Measurements from ENCODE around the gene LKAAEAR1.

Gene LKAAEAR1

DNA sequence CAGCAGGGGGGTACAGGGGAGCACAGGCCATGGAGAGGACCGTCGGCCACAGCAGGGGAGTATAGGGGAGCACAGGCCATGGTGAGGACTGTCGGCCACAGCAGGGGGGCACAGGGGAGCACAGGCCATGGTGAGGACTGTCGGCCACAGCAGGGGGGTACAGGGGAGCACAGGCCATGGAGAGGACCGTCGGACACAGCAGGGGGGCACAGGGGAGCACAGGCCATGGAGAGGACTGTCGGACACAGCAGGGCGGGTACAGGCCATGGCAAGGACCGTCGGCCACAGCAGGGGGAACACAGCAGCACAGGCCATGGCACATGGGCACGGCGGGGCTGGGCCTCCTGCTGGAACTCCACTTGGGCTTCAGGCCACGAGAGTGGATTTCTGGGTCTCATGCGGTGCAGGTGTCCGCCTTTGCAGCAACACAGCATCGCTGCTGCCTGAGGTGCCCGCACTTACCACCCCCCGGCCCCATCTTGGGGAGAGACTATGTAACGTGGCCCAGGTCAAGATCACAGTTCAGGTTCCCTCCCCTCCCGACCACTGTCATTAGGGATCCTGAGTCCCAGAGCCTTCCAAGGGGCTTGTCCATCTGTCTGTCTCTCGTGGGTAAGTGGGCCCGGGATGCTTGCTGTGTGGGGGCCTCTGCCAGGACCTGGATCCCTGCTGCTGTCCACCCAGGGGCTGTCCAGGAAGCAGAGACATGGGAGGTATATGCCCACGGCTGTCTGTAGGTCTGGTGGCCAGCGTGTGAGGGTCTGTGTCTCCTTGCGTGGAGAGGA, 20.7 kb upstream of the LKAAEAR1 start:
- TF ChIP-seq, protein P1, sequence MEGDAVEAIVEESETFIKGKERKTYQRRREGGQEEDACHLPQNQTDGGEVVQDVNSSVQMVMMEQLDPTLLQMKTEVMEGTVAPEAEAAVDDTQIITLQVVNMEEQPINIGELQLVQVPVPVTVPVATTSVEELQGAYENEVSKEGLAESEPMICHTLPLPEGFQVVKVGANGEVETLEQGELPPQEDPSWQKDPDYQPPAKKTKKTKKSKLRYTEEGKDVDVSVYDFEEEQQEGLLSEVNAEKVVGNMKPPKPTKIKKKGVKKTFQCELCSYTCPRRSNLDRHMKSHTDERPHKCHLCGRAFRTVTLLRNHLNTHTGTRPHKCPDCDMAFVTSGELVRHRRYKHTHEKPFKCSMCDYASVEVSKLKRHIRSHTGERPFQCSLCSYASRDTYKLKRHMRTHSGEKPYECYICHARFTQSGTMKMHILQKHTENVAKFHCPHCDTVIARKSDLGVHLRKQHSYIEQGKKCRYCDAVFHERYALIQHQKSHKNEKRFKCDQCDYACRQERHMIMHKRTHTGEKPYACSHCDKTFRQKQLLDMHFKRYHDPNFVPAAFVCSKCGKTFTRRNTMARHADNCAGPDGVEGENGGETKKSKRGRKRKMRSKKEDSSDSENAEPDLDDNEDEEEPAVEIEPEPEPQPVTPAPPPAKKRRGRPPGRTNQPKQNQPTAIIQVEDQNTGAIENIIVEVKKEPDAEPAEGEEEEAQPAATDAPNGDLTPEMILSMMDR (IDR thresholded peaks at IDR 0.05; ENCODE audit: control insufficient read depth, extremely low read depth, insufficient read depth) = no peak
- H3K4me3 ChIP-seq (ENCODE audit: low read depth, low read length) = no peak overlapping the region
- no peak for DNase-seq (ENCODE audit: low read depth)

GRCh38 chr20:64103871-64104666, 19.9 kb upstream of the LKAAEAR1 start:
- DNase-seq (ENCODE audit: low read depth) = no peak
- no peak overlapping the region for H3K4me3 ChIP-seq (ENCODE audit: low read depth, low read length)
- TF ChIP-seq, protein P1 (IDR thresholded peaks at IDR 0.05; ENCODE audit: control insufficient read depth, extremely low read depth, insufficient read depth) = no peak

GRCh38 chr20:64102647-64103354, 18.6 kb upstream of the LKAAEAR1 start:
- TF ChIP-seq, protein P1 (IDR thresholded peaks at IDR 0.05; ENCODE audit: control insufficient read depth, extremely low read depth, insufficient read depth) = no peak
- no peak overlapping the region for H3K4me3 ChIP-seq (ENCODE audit: low read depth, low read length)
- DNase-seq (ENCODE audit: low read depth) = no peak

DNA sequence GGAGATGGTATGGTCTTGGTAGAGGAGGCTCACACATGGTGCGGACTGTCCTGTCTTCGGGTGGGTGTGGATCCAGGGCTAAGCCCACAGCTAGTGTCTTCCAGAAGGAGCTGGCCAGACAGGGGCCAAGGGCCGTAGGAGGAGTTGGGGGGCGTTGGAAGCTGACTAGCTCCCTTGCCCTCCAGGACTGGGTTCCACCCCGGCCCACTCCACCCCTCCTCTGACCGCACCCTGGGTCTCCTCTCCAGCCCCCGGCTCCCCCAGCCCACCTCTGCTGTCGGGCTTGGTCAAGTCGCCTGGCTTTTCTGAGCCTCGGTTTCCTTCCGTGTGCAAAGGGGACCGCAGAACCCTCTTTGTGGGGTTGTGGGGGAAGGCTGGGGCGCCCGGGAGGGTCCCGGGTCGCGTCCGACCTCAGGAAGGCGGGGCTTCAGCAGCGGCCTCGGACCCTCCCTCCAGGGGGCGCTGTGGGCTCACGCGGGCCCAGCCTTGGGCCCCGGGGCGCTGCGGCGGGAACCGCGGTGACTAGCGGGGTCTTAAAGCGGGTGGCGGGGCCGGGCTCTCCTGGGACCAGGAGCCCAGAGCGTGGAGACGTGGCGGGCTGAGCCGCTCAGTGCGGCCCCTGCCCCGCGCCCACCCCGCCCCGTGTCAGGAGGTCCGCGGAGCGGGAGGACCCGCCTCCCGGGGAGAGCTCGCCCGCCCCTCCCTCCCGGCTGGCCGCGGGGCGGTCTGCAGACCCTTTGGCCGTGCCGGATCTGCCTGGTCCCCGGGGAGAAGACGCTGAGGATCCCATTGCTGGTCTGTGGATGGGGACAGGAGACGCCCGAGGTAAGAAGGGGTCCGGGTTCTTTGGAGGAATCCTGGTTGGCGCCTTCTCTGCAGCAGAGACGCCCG, 17.8 kb upstream of the LKAAEAR1 start:
- H3K4me3 ChIP-seq (ENCODE audit: low read depth, low read length) = peak overlapping the region; percentile 18; the same call in 1 of the 2 replicates

DNA sequence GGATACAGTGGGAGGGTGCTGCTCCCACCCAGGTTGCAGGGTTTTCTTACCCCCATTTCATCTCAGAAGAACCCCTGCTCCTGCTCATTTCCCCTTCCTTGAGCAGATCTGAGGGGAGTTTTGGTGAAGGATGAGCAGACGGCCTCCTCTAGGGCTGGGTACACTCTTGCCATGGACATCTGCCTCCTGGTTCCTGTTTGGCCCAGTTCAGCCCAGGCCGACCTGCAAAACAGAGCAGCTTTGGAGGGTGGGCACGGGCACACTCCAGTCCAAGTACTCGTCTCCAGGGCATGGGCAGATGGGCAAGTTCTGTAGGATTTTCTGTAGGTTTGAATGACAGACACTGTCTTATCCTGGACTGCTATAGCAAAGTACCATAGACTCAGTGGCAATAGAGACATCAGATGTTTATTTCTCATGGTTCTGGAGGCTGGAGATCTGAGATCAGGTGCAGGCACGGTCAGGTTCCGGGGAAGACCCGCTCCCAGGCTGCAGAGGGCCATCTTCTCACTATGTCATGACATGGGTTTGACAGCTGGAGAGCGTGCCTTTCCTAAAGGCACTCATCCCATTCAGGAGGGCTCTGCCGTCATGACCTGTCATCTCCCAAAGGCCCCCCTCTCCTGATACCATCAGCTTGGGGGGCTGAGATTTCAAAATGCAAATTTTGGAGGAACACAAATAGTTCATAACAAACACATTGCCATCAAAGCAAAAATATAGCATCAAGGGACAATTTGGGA, 16.9 kb upstream of the LKAAEAR1 start:
- DNase-seq (ENCODE audit: low read depth) = no peak
- no peak overlapping the region for H3K4me3 ChIP-seq (ENCODE audit: low read depth, low read length)
- TF ChIP-seq, protein P1 (IDR thresholded peaks at IDR 0.05; ENCODE audit: control insufficient read depth, extremely low read depth, insufficient read depth) = no peak

More for the DNA sequence above, 17.8 kb upstream of the LKAAEAR1 start:
- TF ChIP-seq, protein P1 (IDR thresholded peaks at IDR 0.05; ENCODE audit: control insufficient read depth, extremely low read depth, insufficient read depth) = peak; percentile 57
- DNase-seq (ENCODE audit: low read depth) = no peak

All from LNCaP clone FGC (cell line).